ENCODE measurements around the gene IPP. TPM values are rescaled to one million over a fixed set of nuclear protein-coding genes. Genes with fewer than 3 reads are reported as not detected.
A peak's percentile ranks its signal among the peaks of the same experiment; 100 is the strongest.
"Not testable (repeated sequence)": the region's sequence is repeated elsewhere in the genome, so short reads cannot be mapped to it uniquely, and the experiment has no call there.

Gene IPP
- total and polyA plus RNA-seq, 5 donors, result 7.4 to 20.2 (median 14.2) TPM

- H3K9me3 ChIP-seq (ENCODE audit: control insufficient read depth, low read length), result no peaks in the 10 kb centered on the region
- DNase-seq, result no peak
- 90% methylated on average over 3 of the region's 3 CpGs for WGBS
- H3K27ac ChIP-seq (ENCODE audit: low read length), result no peak overlapping the region
- no peak for ATAC-seq
- no peaks in the 10 kb centered on the region for H3K4me1 ChIP-seq (ENCODE audit: control insufficient read depth, insufficient read depth, low read length)
- no peaks in the 10 kb centered on the region for H3K27me3 ChIP-seq (ENCODE audit: control insufficient read depth, insufficient read depth)
- intact Hi-C loops (cut with DNase I), result no loop called here
- no peak overlapping the region for H3K4me3 ChIP-seq (ENCODE audit: low read length)
Measured at GRCh38 chr1:45713711-45714110, 36.7 kb downstream of the IPP start.

GRCh38 chr1:45704637-45705036, 45.8 kb downstream of the IPP start:
- 94% methylated on average over 1 of the region's 1 CpG for WGBS
- no peaks in the 10 kb centered on the region for H3K4me1 ChIP-seq (ENCODE audit: control insufficient read depth, insufficient read depth, low read length)
- intact Hi-C loops (cut with DNase I), result no loop called here
- no peaks in the 10 kb centered on the region for H3K9me3 ChIP-seq (ENCODE audit: control insufficient read depth, low read length)
- no peak overlapping the region for H3K27ac ChIP-seq (ENCODE audit: low read length)
- ATAC-seq, result no peak
- no peak overlapping the region for H3K4me3 ChIP-seq (ENCODE audit: low read length)
- no peaks in the 10 kb centered on the region for H3K27me3 ChIP-seq (ENCODE audit: control insufficient read depth, insufficient read depth)
- DNase-seq, result no peak

GRCh38 chr1:45694823-45695222, 55.6 kb downstream of the IPP start:
- H3K4me3 ChIP-seq (ENCODE audit: low read length), result no peak overlapping the region
- ATAC-seq (no peak), DNase-seq (no peak)
- WGBS, result 88% methylated on average over 7 of the region's 7 CpGs
- H3K27ac ChIP-seq (ENCODE audit: low read length), result no peak overlapping the region
- no peaks in the 10 kb centered on the region for H3K9me3 ChIP-seq (ENCODE audit: control insufficient read depth, low read length)
- H3K4me1 ChIP-seq (ENCODE audit: control insufficient read depth, insufficient read depth, low read length), result no peaks in the 10 kb centered on the region
- intact Hi-C loops (cut with DNase I), result no loop called here
- H3K27me3 ChIP-seq (ENCODE audit: control insufficient read depth, insufficient read depth), result no peaks in the 10 kb centered on the region

- DNase-seq; ATAC-seq; intact Hi-C loops (cut with DNase I); H3K27ac ChIP-seq (ENCODE audit: low read length); H3K4me3 ChIP-seq (ENCODE audit: low read length); H3K9me3 ChIP-seq (ENCODE audit: control insufficient read depth, low read length); H3K27me3 ChIP-seq (ENCODE audit: control insufficient read depth, insufficient read depth); H3K4me1 ChIP-seq (ENCODE audit: control insufficient read depth, insufficient read depth, low read length): not testable (repeated sequence)
- 77% methylated on average over 8 of the region's 8 CpGs for WGBS
Measured at GRCh38 chr1:45693811-45694210, 56.6 kb downstream of the IPP start.

GRCh38 chr1:45687754-45688740, 62.4 kb downstream of the IPP start, which contains the start of gene TMEM69:
Gene TMEM69 (plus strand): TSS chr1:45688181. CDS start chr1:45691069, 2,888 bp downstream.
- no peaks in the 10 kb centered on the region for H3K4me1 ChIP-seq (ENCODE audit: control insufficient read depth, insufficient read depth, low read length)
- peak; percentile 50 to 55 for ATAC-seq

GRCh38 chr1:45687014-45687753, 63.3 kb downstream of the IPP start:
- intact Hi-C loops (cut with DNase I), result no loop called here
- Histone ChIP-seq H3K4me3 (ENCODE audit: low read length) (peak overlapping the region; percentile 77), H3K27me3 (ENCODE audit: control insufficient read depth, insufficient read depth) (no peaks in the 10 kb centered on the region), H3K27ac (ENCODE audit: low read length) (peak overlapping the region; percentile 99), H3K4me1 (ENCODE audit: control insufficient read depth, insufficient read depth, low read length) (no peaks in the 10 kb centered on the region), H3K9me3 (ENCODE audit: control insufficient read depth, low read length) (no peaks in the 10 kb centered on the region)
- ATAC-seq (peak; percentile 97), DNase-seq (peak; percentile 99)
- 1% methylated on average over 44 of the region's 44 CpGs for WGBS

More at GRCh38 chr1:45687754-45688740, 62.4 kb downstream of the IPP start, which contains the start of gene TMEM69:
- Histone ChIP-seq H3K27ac (ENCODE audit: low read length) (peak within 1 kb of the TSS; percentile 99), H3K27me3 (ENCODE audit: control insufficient read depth, insufficient read depth) (no peaks in the 10 kb centered on the region), H3K4me3 (ENCODE audit: low read length) (peak within 1 kb of the TSS; percentile 72), H3K9me3 (ENCODE audit: control insufficient read depth, low read length) (no peaks in the 10 kb centered on the region)
- intact Hi-C loops (cut with DNase I), result no loop called here
- WGBS, result 1% methylated on average over 24 of the region's 24 CpGs
- peak; percentile 67 to 81 (median 78) for DNase-seq

- Histone ChIP-seq H3K27ac (ENCODE audit: low read length) (peak within 1 kb of the TSS; percentile 99), H3K4me1 (ENCODE audit: control insufficient read depth, insufficient read depth, low read length) (no peaks in the 10 kb centered on the region), H3K9me3 (ENCODE audit: control insufficient read depth, low read length) (no peaks in the 10 kb centered on the region), H3K27me3 (ENCODE audit: control insufficient read depth, insufficient read depth) (no peaks in the 10 kb centered on the region), H3K4me3 (ENCODE audit: low read length) (peak within 1 kb of the TSS; percentile 77)
- intact Hi-C loops (cut with DNase I), result no loop called here
- ATAC-seq (peak; percentile 94 to 95), DNase-seq (peak; percentile 98 to 99 (median 98))
- WGBS, result under 1% methylated on average over 52 of the region's 52 CpGs
Measured at GRCh38 chr1:45686288-45687013, 64.0 kb downstream of the IPP start, which contains the start of gene GPBP1L1. Gene GPBP1L1 (minus strand): TSS chr1:45686533. CDS start chr1:45659087, 27,446 bp downstream.

GRCh38 chr1:45686015-45686287, 64.5 kb downstream of the IPP start:
- Histone ChIP-seq H3K27ac (ENCODE audit: low read length) (peak overlapping the region; percentile 85), H3K4me1 (ENCODE audit: control insufficient read depth, insufficient read depth, low read length) (no peaks in the 10 kb centered on the region)
- DNase-seq, result peak; percentile 59 to 86 (median 84)

GRCh38 chr1:45685308-45686014, 65.0 kb downstream of the IPP start:
- under 1% methylated on average over 13 of the region's 13 CpGs for WGBS
- ATAC-seq, result no peak
- DNase-seq, result no peak
- no peaks in the 10 kb centered on the region for H3K27me3 ChIP-seq (ENCODE audit: control insufficient read depth, insufficient read depth)
- H3K9me3 ChIP-seq (ENCODE audit: control insufficient read depth, low read length), result no peaks in the 10 kb centered on the region
- H3K27ac ChIP-seq (ENCODE audit: low read length), result no peak overlapping the region
- H3K4me3 ChIP-seq (ENCODE audit: low read length), result peak overlapping the region; percentile 77
- no peaks in the 10 kb centered on the region for H3K4me1 ChIP-seq (ENCODE audit: control insufficient read depth, insufficient read depth, low read length)
- intact Hi-C loops (cut with DNase I), result no loop called here

More at GRCh38 chr1:45686015-45686287, 64.5 kb downstream of the IPP start:
- Histone ChIP-seq H3K27me3 (ENCODE audit: control insufficient read depth, insufficient read depth) (no peaks in the 10 kb centered on the region), H3K9me3 (ENCODE audit: control insufficient read depth, low read length) (no peaks in the 10 kb centered on the region), H3K4me3 (ENCODE audit: low read length) (peak overlapping the region; percentile 77)
- intact Hi-C loops (cut with DNase I), result no loop called here
- peak in 1 of 2 donors; percentile 3 for ATAC-seq
- WGBS, result 0% methylated on average over 27 of the region's 27 CpGs

GRCh38 chr1:45684402-45684801, 66.1 kb downstream of the IPP start:
- Histone ChIP-seq H3K27me3 (ENCODE audit: control insufficient read depth, insufficient read depth) (no peaks in the 10 kb centered on the region), H3K4me1 (ENCODE audit: control insufficient read depth, insufficient read depth, low read length) (peaks cover 2% of the 10 kb centered on the region), H3K9me3 (ENCODE audit: control insufficient read depth, low read length) (no peaks in the 10 kb centered on the region), H3K27ac (ENCODE audit: low read length) (no peak overlapping the region), H3K4me3 (ENCODE audit: low read length) (no peak overlapping the region)
- DNase-seq (no peak), ATAC-seq (no peak)
- 30% methylated on average over 2 of the region's 2 CpGs for WGBS
- intact Hi-C loops (cut with DNase I), result no loop called here

Measured in right cardiac atrium (tissue), 5 donors.